HG02884 (cell line): ENCODE measurements around the gene TMEM53.
"Not testable (repeated sequence)": the region's sequence is repeated elsewhere in the genome, so short reads cannot be mapped to it uniquely, and the experiment has no call there.

Source experiments
- ATAC-seq: cut with Tn5 transposase; IDR thresholded peaks from one replicate; pipeline ENCODE4 v1.9.1; 2021; ENCODE audit warnings: mild to moderate bottlenecking, moderate library complexity; ENCODE audit not compliant: unreplicated experiment

Gene TMEM53

GRCh38 chr1:44674113-44675000 lies at the start of gene TMEM53, which contains the start of gene ARMH1:
TMEM53 (minus strand) TSS chr1:44674481; CDS start chr1:44674391, 90 bp downstream.
ARMH1 (plus strand) TSS chr1:44674714; CDS start chr1:44689698, 14,984 bp downstream.
- peak; percentile 87 for ATAC-seq

DNA sequence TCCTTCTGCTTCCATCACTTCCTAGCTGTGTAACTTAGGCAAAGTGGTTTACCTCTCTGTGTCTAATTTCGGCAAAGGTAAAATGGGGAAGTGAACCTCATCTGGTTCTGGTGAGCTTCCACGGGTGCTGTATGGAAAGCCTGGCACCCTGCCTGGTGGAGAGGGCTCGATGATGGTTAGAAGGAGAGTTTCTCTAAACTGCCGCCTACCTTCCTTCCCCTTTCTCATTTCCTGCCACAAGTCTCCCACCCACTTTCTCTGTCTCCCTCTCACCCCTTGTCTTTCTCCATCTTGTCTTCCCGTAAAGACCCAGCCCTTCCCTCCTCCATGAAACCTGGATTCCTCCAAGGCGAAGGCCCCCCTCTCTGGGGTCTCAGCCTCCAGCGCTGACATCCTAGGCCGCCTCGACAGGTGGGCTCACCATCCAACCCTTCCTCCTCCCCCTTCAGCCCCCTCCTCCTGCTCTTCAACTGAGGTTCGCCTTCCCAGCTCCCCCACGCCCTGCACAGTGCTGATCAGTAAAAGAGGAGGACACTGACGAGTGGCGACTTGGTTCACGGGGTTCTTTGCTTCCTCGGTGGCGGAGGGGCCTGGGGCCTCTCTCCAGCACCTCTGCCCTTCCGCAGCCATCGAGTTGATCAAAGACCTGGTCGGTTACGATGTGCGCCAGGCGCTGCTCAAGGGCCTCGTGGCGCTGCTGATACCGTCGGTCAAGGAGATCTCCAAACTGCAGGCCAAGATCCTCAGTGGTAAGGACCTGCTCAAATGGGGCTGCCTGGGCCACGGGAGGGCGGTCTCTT lies 49.4 kb upstream of the TMEM53 start:
- ATAC-seq, result no peak

- no peak for ATAC-seq
These were observed 48.8 kb upstream of the TMEM53 start for GRCh38 chr1:44723064-44723463.

DNA sequence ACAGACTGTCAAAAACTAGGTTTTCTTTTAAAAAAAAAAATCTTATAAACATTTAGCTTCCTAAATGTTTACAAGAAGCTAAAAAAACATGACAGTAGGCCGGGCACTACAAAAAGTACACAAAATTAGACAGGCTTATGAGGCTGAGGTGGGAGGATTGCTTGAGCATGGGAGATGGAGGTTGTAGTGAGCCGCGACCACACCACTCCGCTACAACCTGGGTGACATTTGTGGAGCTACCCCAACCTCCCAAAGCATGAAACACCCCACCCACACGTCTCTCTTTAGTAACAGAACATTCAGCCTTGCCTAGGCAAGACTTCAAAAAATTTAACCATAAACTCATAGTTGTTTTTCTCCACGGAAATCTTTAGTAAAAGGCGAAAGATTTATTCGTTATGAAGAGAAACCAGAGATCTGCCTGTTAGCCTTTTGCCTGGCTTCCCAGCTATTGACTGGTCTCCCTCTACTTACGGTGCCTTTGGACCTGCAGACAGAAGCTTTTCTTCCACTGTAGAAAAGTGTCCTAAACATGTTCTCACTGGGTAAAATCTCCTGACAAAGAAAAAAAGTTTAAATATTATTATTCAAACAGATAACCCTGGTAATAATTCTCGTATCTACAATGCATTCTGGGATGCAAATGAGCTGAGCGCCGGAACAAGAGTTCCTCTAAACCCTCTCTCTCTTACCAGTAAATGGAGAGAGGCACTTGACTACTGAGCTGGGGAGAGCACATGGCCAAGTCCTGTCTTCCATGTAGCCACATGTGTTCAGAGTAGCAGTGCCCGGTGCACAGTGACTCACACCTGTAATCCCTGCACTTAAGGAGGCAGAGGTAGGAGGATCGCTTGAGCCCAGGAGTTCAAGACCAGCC lies 47.4 kb upstream of the TMEM53 start:
- ATAC-seq, result peak; percentile 76

DNA sequence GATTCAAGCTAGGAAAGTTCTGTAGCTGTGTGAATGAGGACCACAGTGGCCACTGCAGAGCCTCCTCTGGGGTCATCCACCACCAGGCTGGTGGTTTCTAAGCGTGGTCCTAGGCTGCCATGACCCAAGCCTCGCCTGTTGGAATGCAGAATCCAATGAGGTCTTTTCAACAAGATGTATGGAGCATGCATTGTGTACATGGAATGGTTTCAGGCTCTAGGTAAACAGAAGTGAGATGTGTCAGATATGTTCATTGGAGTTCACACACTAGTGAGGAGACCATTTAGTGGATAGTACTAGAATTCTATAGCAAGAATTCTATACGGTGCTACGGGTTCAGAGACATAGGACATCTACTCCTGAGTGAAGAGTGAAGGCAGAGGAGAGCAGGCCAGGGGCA lies 46.0 kb upstream of the TMEM53 start:
- no peak for ATAC-seq

- no peak for ATAC-seq
These were observed 45.0 kb upstream of the TMEM53 start for GRCh38 chr1:44719318-44719717.

DNA sequence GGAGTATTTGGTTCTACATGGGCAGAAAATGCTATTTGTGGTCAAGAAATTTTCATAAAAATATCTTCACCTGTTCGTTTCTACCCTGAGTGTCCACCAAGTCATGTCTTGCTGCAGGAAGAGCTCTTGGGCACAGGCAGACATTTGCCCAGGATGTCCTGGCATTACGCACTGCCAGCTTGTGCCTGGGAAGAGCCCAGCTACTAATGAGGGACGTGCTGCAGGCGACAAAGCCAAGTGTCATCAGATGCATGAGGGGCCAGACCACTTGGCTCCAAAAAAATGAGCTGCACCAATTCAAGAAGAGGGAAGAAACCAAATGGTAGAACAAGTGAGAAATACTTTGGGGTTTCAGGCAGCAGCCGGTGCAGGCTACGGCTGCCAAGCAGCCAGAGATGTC lies 43.8 kb upstream of the TMEM53 start:
- ATAC-seq, result no peak

- no peak for ATAC-seq
These were observed 43.4 kb upstream of the TMEM53 start for GRCh38 chr1:44717653-44718052.

GRCh38 chr1:44717156-44717555 lies 42.9 kb upstream of the TMEM53 start:
- no peak for ATAC-seq

DNA sequence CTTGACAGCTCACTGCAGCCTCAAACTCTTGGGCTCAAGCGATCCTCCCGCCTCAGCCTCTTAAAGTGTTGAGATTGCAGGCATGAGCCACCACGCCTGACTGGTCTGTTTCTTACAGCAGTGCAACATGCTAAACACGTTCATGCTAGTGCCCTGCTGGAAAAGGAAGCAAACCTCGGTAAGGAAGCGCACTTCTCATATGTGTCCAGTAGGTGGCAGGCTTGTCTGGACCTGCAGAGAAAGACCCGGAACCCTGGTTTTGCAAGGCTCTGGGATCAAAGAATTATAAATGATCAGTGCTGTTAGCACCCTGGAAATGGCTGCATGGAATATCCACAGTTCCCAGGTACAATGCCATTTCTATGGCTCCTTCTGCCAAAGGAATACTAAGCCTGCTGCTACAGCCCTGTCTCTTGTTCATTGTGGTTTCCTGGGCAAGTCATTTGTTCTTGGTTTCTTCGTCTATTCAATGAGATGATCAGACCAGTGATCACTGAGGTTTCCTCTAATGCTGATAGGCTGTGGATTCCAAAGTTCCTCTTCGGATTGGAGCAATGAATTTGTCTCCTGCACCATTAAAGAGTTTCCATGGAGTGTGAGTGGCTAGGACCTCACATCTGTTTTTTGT lies 40.8 kb upstream of the TMEM53 start:
- no peak for ATAC-seq

- no peak for ATAC-seq
These were observed 40.3 kb upstream of the TMEM53 start for GRCh38 chr1:44714532-44714931.

DNA sequence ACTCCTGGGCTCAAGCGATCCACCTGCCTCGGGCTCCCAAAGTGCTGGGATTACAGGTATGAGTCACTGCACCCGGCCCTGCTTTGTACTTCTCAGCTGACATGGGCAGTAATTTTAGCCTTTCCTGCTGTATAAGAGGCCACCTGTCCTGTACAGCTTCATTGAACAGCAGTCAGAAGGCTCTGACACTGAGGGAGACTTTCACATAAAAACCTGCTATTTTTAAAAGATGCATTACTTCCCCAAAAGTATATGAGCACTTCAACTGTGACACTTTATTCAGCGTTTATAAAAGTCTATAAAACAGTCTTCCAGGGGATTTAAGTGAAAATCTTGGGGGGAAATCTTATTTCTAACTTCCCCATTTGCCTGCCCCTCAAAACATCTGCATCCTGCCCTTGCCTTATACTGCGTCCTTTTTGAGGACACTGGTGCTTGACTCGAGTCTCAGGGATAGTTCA lies 39.1 kb upstream of the TMEM53 start:
- ATAC-seq, result no peak

- ATAC-seq, result no peak
These were observed 33.9 kb upstream of the TMEM53 start for GRCh38 chr1:44707959-44708831.

DNA sequence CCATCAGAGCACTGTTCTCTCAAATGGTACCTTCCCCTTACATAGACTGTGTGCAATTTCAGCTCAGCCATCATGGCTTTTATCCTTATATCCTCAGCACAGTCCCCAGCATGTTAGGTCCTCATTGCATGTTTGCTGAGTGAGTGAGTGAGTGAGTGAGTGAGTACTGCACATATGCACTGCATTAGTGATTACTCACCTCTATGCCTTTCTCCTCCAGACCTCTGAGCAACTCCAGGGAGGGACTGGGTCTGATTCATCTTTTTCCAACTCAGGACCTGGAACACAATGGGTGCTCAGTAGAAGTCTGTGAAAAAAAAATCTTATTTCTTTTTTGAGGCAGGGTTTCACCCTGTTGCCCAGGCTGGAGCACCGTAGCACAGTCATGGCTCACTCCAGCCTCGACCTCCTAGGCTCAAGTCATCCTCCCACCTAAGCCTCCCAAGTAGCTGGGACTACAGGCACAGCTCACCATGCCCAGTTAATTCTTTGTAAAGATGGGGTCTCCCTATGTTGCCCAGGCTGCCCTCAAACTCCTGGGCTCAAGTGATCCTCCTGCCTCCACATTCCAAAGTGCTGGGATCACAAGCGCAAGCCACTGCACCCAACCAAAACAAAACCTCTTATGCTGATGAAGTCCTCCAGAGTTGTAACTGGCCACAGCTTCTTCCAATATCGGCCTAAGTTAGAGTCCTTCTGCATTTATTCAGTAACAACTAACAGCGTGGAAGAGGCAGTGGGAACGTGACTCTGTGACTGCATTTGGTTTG lies 33.0 kb upstream of the TMEM53 start:
- no peak for ATAC-seq

DNA sequence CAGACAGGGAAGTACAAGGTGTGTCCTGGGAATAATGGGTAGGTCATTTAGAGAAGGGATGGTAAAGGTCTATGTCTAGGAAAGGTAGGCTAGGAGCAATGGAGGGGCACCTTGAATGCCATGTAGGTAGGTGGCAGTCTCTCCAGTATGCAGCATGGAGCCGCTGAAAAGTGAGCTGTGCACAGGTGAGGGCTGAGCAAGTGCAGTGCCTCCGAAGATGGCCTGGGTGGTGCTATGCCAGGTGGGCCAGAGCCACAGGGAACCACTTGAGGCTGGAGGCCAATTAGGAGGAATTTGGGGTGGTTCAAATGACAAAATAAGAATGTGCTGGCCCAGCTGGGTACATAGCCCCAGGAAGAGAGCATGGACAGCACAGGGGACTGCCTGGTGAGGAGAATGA lies 31.7 kb upstream of the TMEM53 start:
- no peak for ATAC-seq

DNA sequence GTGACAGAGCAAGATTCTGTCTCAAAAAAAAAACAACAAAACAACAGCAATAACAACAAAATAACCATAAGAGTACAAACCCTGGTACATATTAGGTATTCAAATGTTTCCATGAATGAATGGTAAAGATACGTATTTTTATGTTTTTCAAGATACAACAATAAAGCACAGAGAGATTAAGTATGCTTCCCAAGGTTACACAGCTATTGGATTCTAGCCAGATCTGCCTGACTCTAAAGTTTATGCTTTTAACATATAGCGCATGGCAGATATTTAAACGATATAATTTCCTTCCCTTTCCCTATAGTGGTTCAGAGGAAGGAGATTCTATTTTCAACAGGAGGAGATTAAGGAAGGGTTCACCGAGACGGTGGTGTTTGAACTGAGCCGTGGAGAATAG lies 31.2 kb upstream of the TMEM53 start:
- no peak for ATAC-seq

GRCh38 chr1:44701141-44701573 lies 26.9 kb upstream of the TMEM53 start:
- no peak for ATAC-seq

DNA sequence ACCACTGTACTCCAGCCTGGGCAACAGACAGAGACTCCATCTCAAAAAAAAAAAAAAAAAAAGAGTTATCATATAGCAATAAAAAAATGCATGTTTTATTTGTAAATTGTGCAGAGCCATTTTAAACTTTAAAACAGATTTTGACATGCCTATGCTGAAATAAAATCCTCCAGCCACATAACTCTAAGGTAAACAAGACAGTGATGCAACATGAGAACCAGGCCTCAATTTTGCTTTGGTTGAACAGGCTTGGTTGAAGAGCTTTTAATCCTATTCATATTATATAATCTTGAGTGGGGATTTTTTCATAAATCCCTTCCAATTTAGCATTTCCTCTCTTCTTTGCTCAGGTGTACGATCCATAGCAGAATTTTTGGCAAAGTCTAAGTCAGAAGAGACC lies 26.3 kb upstream of the TMEM53 start:
- no peak for ATAC-seq

DNA sequence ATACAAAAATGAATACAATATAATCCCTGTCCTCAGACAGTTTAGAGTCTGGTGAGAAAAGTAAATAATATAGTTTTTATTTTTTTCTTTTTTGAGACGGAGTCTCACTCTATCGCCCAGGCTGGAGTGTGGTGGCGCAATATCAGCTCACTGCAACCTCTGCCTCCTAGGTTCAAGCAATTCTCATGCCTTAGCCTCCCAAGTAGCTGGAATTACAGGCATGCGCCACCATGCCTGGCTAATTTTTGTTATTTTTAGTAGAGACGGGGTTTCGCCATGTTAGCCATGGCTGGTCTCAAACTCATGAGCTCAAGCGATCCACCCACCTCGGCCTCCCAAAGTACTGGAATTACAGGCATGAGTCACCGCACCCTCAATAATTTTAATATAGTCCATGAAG lies 25.1 kb upstream of the TMEM53 start:
- not testable (repeated sequence) for ATAC-seq
